ENCODE measurements around the gene PODN.

GRCh38 chr1:53116933-53117600, 55.1 kb downstream of the PODN start:
- TF ChIP-seq CTCF (IDR thresholded peaks at IDR 0.05): no peak
- no peak for TF ChIP-seq POLR2A (IDR thresholded peaks at IDR 0.05)
